Omental fat pad (tissue), 4 donors: Measurements from ENCODE around the gene EXD3. TPM values are rescaled to one million over a fixed set of nuclear protein-coding genes. Genes with fewer than 3 reads are reported as not detected.
A peak's percentile ranks its signal among the peaks of the same experiment; 100 is the strongest.

Experiments used
- ATAC-seq: fragments of 150-250 bp; one replicate; pipeline ENCODE4 v1.9.1; 2016; ENCODE audit warnings: mild to moderate bottlenecking, moderate library complexity; ENCODE audit not compliant: low FRiP score
- DNase-seq: peaks from one replicate; pipeline ENCODE4 v3.0.0-alpha.2; 2019; ENCODE audit warnings: low spot score
- total RNA-seq, 4 donors: library from RNA; depleted of rRNA; stranded (reverse); fragments of >200 nt; gene quantifications; one replicate each; pipeline ENCODE4 v1.1.0, GENCODE V29; 2016
- TF ChIP-seq, protein P1 (sequence below), 3 donors: fragments of 450-650 bp; IDR thresholded peaks; one replicate each; pipeline ENCODE4 v1.5.1; 2016 to 2017; ENCODE audit warnings: antibody characterized with exemption in 3 of 3, mild to moderate bottlenecking in 3 of 3, moderate library complexity in 2 of 3

EXD3 gene
- total RNA-seq, 4 donors from 2014 or later = 8.3 to 18.3 (median 10.5) TPM

DNA sequence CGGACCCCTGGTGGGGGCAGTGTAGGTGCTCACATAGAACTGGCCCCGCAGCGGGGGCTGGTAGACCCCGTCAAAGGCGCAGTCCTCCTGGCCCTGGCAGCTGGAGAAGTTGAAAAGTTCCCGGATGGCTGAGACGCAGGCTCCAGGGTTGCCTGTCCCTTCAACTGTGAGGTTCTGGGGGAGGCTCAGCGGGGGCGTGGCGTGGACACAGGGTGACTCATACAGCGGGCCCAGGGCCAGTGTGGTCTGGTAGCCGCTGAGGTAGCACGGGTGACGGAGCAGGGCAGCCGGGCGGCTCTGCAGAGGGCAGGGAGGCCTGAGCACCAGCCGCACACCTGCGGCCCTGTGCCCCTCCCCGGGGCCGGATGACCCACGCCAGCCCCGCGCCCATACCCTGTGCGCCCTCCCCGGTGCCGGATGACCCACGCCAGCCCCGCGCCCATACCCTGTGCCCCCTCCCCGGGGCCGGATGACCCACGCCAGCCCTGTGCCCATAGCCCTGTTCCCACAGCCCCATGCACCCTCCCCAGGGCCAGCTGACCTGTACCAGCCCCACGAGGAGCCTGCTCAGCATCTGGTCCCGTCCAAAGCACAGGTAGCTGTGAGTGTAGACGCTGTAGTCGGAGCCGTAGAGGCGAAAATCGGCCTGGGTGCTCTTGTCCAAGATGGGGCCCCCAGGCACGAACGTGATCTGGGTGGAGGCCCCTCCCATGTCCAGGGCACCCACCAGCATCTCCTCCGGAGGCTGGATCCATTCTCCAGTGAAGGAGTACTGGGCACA, 13.2 kb upstream of the EXD3 start:
- ATAC-seq (peak; percentile 90), DNase-seq (peak; percentile 58)
- TF ChIP-seq, protein P1, sequence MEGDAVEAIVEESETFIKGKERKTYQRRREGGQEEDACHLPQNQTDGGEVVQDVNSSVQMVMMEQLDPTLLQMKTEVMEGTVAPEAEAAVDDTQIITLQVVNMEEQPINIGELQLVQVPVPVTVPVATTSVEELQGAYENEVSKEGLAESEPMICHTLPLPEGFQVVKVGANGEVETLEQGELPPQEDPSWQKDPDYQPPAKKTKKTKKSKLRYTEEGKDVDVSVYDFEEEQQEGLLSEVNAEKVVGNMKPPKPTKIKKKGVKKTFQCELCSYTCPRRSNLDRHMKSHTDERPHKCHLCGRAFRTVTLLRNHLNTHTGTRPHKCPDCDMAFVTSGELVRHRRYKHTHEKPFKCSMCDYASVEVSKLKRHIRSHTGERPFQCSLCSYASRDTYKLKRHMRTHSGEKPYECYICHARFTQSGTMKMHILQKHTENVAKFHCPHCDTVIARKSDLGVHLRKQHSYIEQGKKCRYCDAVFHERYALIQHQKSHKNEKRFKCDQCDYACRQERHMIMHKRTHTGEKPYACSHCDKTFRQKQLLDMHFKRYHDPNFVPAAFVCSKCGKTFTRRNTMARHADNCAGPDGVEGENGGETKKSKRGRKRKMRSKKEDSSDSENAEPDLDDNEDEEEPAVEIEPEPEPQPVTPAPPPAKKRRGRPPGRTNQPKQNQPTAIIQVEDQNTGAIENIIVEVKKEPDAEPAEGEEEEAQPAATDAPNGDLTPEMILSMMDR (IDR thresholded peaks at IDR 0.05) = no peak

DNA sequence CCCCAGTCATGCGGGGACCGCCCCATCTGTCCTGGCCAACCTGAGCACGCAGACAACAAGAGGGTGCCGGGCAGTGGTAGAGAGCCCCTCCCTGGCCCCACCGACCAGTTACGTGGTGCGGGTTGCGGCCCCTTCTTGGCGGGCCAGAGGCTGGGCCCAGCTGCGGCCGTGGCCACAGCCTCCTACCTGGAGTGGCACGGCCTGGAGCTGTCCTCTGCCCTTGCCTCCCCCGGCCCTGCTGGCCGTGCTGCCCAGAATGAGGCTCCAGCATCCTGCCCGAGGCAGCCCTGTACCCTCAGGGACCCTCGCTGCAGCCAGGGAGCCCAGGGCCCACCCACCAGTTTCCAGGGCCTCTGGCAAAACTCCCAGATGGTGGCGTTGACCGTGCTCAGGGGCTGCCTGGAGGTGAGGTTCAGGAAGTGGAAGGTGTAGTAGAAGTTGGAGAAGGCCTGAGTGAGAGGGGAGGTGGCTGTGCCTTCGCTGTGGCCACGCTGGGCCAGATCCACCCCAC, 12.5 kb upstream of the EXD3 start:
- ATAC-seq (no peak), DNase-seq (no peak)
- TF ChIP-seq, protein P1 (IDR thresholded peaks at IDR 0.05) = no peak

DNA sequence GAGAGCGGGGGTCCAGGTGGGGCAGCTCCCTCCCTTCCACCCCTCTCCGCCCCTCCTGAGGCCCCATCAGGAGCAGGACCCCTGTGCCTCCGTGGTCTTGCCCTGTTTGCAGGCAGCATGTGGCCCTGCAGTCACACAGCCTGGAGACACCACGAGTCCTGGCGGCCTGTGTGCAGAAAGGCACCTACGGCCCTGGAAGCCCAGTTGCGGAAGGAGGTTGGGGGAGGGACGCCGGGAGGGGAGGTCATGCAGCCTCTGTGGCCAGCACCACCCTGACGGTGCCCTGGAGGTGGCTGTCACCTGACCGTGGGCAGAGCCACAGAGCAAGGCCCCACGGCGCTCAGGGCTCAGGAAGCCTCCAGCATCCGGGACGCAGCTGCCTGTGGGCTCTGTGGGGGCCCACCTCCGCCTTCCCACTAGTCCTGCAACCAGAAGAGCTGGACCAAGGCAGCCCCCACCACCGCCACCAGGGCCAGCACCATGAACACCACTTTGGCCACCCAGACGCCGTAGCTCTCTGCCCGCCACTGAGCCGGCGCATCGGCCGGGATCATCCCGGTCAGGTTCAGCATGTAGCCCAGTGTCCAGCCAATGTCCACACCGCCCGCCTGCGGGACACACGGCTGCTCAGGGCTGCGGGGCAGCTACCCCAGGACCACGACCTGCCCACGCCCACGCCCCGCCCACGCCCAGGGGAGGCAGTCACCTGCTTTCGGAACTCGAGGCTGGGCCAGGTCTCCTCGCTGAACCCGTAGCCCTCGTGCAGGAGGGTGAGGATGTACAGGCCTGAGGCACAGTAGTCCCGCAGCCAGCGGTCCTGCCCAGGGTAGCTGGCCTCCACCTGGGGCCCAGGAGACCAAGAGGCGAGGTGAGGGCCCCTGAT, 11.8 kb upstream of the EXD3 start:
- ATAC-seq = no peak
- TF ChIP-seq, protein P1 (IDR thresholded peaks at IDR 0.05) = no peak
- DNase-seq = no peak

DNA sequence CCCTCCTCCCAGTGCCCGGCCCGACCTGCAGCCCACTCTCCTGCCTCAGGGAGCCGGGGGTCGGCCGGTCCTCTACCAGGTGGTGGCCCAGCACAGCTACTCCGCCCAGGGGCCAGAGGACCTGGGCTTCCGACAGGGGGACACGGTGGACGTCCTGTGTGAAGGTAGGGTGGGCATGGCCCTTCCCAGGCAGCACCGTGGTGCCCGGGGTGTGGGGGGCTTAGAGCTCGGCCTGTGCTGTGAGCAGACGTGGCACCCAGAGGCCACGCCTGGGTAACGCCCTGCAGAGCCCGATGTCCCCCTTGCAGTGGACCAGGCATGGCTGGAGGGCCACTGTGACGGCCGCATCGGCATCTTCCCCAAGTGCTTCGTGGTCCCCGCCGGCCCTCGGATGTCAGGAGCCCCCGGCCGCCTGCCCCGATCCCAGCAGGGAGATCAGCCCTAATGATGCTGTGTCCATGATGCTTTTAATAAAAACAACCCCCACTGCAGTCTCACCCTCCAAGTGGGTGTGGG, 11.0 kb upstream of the EXD3 start:
- DNase-seq = no peak

DNA sequence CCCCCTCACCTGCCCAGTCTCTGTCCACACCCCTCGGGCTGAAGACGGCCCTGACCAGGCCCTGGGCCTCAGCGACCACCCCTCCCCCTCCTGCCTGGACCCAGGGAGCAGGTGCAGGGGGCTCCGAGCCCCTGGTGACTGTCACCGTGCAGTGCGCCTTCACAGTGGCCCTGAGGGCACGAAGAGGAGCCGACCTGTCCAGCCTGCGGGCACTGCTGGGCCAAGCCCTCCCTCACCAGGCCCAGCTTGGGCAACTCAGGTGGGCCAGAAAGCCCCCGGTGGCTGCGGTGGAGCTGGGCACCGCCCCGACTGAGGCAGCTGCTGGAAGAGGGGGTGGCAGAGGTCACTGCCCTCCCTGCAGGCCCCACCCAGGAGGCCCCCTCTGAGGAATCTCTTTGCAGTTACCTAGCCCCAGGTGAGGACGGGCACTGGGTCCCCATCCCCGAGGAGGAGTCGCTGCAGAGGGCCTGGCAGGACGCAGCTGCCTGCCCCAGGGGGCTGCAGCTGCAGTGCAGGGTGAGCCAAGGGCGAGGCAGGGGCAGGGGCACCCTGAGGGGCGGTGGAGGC, 10.5 kb upstream of the EXD3 start:
- TF ChIP-seq, protein P1 (IDR thresholded peaks at IDR 0.05) = no peak
- DNase-seq = no peak
- ATAC-seq = no peak

More for the DNA sequence above, 11.0 kb upstream of the EXD3 start:
- ATAC-seq = no peak
- TF ChIP-seq, protein P1 (IDR thresholded peaks at IDR 0.05) = no peak

DNA sequence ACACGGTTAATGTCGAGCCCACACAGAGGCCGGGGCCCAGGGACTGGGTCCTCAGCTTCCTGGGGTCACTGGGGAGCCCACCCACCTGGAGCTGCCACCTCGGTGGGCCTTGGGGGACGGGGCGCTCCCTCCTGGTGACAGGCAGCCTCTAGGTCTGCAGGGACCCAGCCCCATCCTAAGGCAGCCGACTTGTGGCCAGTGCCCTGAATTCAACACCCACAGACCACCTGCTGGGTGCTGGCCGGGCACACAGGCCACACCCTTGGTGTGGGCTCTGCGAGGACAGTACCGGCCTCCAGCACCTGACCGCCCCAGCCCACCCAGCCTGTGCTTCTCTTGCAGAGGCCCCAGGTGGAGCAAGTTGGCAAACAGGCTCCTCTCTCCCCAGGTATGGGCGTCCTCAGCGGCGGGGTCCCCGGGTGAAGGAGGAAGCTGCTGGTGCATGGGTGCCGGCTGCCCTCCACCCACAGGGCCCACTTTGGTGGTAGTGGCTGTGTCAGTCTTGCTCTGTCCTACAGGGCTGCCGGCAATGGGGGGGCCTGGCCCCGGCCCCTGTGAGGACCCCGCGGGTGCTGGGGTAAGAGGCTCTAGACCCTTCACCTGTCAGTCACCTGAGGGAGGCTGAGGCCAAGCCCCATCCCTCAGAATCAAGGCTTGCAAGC, 9.9 kb upstream of the EXD3 start:
- no peak for ATAC-seq
- TF ChIP-seq, protein P1 (IDR thresholded peaks at IDR 0.05) = no peak
- no peak for DNase-seq
